ENCODE data around the gene CENPP.

Gene CENPP

GRCh38 chr9:92603100-92603499, 277.3 kb downstream of the CENPP start:
- H3K4me3 ChIP-seq (ENCODE audit: low read length), result no peak overlapping the region
- no peak overlapping the region for H3K4me2 ChIP-seq (ENCODE audit: low read depth, low read length)
- peaks cover 4% of the 10 kb centered on the region; the same call in 1 of the 2 replicates for H3K79me2 ChIP-seq (ENCODE audit: low read length)
- H3K4me1 ChIP-seq (ENCODE audit: low read length), result peaks cover 27% of the 10 kb centered on the region
- DNase-seq, result no peak
- H3F3A ChIP-seq (ENCODE audit: insufficient read depth, low read length), result peaks cover 9% of the 10 kb centered on the region; the same call in 1 of the 2 replicates
- no peaks in the 10 kb centered on the region for H3K36me3 ChIP-seq (replicated peaks; ENCODE audit: insufficient read depth, low read length)
- no peaks in the 10 kb centered on the region for H3K9me3 ChIP-seq (replicated peaks; ENCODE audit: insufficient read depth, low read length)
- no peak overlapping the region for H3K9ac ChIP-seq (ENCODE audit: low read length)
- no peak for TF ChIP-seq CTCF (IDR thresholded peaks at IDR 0.05; ENCODE audit: low read length)
- no peak for TF ChIP-seq EZH2phosphoT487 (IDR thresholded peaks at IDR 0.05; ENCODE audit: low read length)
- TF ChIP-seq EZH2 (optimal IDR thresholded peaks at IDR 0.05; ENCODE audit: low read depth, low read length), result no peak
- no peak overlapping the region for H3K27ac ChIP-seq (ENCODE audit: low read length)
- no peaks in the 10 kb centered on the region for H3K9me2 ChIP-seq (replicated peaks; ENCODE audit: insufficient read depth, low read length)
- H3K27me3 ChIP-seq (replicated peaks; ENCODE audit: insufficient read depth, low read length), result no peaks in the 10 kb centered on the region
- H2AFZ ChIP-seq (ENCODE audit: low read length), result no peak overlapping the region
- no peaks in the 10 kb centered on the region for H4K20me1 ChIP-seq (ENCODE audit: insufficient read depth, low read length)

- peaks cover 4% of the 10 kb centered on the region; the same call in 1 of the 2 replicates for H3K79me2 ChIP-seq (ENCODE audit: low read length)
- no peaks in the 10 kb centered on the region for H3K36me3 ChIP-seq (replicated peaks; ENCODE audit: insufficient read depth, low read length)
- H3F3A ChIP-seq (ENCODE audit: insufficient read depth, low read length), result peaks cover 9% of the 10 kb centered on the region; the same call in 1 of the 2 replicates
- H3K4me2 ChIP-seq (ENCODE audit: low read depth, low read length), result no peak overlapping the region
- no peak for DNase-seq
- no peak overlapping the region for H2AFZ ChIP-seq (ENCODE audit: low read length)
- no peaks in the 10 kb centered on the region for H3K9me3 ChIP-seq (replicated peaks; ENCODE audit: insufficient read depth, low read length)
- H3K4me3 ChIP-seq (ENCODE audit: low read length), result no peak overlapping the region
- no peaks in the 10 kb centered on the region for H3K9me2 ChIP-seq (replicated peaks; ENCODE audit: insufficient read depth, low read length)
- H3K9ac ChIP-seq (ENCODE audit: low read length), result no peak overlapping the region
- no peaks in the 10 kb centered on the region for H4K20me1 ChIP-seq (ENCODE audit: insufficient read depth, low read length)
- H3K4me1 ChIP-seq (ENCODE audit: low read length), result peaks cover 30% of the 10 kb centered on the region
- H3K27ac ChIP-seq (ENCODE audit: low read length), result no peak overlapping the region
- TF ChIP-seq CTCF (IDR thresholded peaks at IDR 0.05; ENCODE audit: low read length) (no peak), EZH2 (optimal IDR thresholded peaks at IDR 0.05; ENCODE audit: low read depth, low read length) (no peak), EZH2phosphoT487 (IDR thresholded peaks at IDR 0.05; ENCODE audit: low read length) (no peak)
- H3K27me3 ChIP-seq (replicated peaks; ENCODE audit: insufficient read depth, low read length), result no peaks in the 10 kb centered on the region
These were observed 278.2 kb downstream of the CENPP start for GRCh38 chr9:92603990-92604389.

GRCh38 chr9:92605224-92605623, 279.5 kb downstream of the CENPP start:
- peak overlapping the region; percentile 49; the same call in 1 of the 2 replicates for H3K27ac ChIP-seq (ENCODE audit: low read length)
- H3K9ac ChIP-seq (ENCODE audit: low read length), result no peak overlapping the region
- H3K9me3 ChIP-seq (replicated peaks; ENCODE audit: insufficient read depth, low read length), result no peaks in the 10 kb centered on the region
- TF ChIP-seq EZH2phosphoT487 (IDR thresholded peaks at IDR 0.05; ENCODE audit: low read length), result no peak
- no peak for TF ChIP-seq CTCF (IDR thresholded peaks at IDR 0.05; ENCODE audit: low read length)
- no peak for TF ChIP-seq EZH2 (optimal IDR thresholded peaks at IDR 0.05; ENCODE audit: low read depth, low read length)
- H3F3A ChIP-seq (ENCODE audit: insufficient read depth, low read length), result peaks cover 9% of the 10 kb centered on the region; the same call in 1 of the 2 replicates
- peak; percentile 28 for DNase-seq
- H3K4me3 ChIP-seq (ENCODE audit: low read length), result no peak overlapping the region
- no peaks in the 10 kb centered on the region for H3K27me3 ChIP-seq (replicated peaks; ENCODE audit: insufficient read depth, low read length)
- H3K4me2 ChIP-seq (ENCODE audit: low read depth, low read length), result peak overlapping the region; percentile 15; the same call in 1 of the 2 replicates
- no peaks in the 10 kb centered on the region for H3K36me3 ChIP-seq (replicated peaks; ENCODE audit: insufficient read depth, low read length)
- no peaks in the 10 kb centered on the region for H3K9me2 ChIP-seq (replicated peaks; ENCODE audit: insufficient read depth, low read length)
- H3K4me1 ChIP-seq (ENCODE audit: low read length), result peaks cover 30% of the 10 kb centered on the region
- no peak overlapping the region for H2AFZ ChIP-seq (ENCODE audit: low read length)
- H4K20me1 ChIP-seq (ENCODE audit: insufficient read depth, low read length), result no peaks in the 10 kb centered on the region
- peaks cover 4% of the 10 kb centered on the region; the same call in 1 of the 2 replicates for H3K79me2 ChIP-seq (ENCODE audit: low read length)

All from MM.1S (cell line).